H54 (cell line): Measurements from ENCODE around the gene NHEJ1.

Experiments
- DNase-seq: peaks from one replicate; pipeline ENCODE4 v3.0.0; 2011; ENCODE audit warnings: low spot score, mixed read lengths; ENCODE audit not compliant: insufficient read length
- FAIRE-seq: peaks from 3 replicates; lab custom pipeline; 2011; peaks lifted over from hg19 to GRCh38; lab: Jason Lieb, UNC
- POLR2A ChIP-seq: IDR thresholded peaks from 2 replicates; pipeline ENCODE4 v1.6.1; 2011; ENCODE audit warnings: low read depth, mild to moderate bottlenecking, low read length

The NHEJ1 gene

DNA sequence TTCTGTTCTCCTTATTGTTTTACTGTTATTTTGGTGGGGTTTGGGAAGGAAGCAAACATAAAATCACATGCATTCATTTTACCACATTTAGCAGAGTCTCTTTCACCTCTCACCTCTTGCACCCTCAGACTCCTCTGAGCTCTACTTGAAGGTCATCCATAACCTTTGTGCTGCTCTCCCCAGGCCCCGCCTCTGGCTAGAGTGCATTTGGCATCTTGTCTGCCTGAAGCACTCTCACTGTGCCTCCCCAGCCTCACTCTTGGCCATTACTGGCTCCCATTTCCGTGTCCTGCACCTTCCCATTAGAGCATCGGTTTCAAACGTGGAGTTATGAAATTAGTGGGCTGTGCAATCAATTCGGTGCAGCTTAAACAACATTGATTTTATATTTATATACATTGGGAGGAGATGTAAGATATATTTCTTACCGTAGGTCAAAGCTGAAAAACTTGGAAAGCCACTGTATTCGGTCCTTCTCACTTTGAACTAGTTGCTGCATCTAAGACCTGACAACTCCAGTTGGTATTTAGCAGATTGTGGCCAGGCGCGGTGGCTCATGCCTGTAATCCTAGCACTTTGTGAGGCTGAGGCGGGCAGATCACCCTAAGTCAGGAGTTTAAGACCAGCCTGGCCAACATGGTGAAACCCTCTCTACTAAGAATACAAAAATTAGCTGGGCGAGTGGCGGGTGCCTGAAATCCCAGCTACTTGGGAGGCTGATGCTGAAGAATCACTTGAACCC, 39.0 kb upstream of the NHEJ1 start:
- no peak for TF ChIP-seq POLR2A

GRCh38 chr2:219198974-219199373, 38.4 kb upstream of the NHEJ1 start:
- TF ChIP-seq POLR2A = no peak
- DNase-seq = no peak
- FAIRE-seq = no peak

More for the DNA sequence above, 39.0 kb upstream of the NHEJ1 start:
- no peak for DNase-seq
- no peak for FAIRE-seq

DNA sequence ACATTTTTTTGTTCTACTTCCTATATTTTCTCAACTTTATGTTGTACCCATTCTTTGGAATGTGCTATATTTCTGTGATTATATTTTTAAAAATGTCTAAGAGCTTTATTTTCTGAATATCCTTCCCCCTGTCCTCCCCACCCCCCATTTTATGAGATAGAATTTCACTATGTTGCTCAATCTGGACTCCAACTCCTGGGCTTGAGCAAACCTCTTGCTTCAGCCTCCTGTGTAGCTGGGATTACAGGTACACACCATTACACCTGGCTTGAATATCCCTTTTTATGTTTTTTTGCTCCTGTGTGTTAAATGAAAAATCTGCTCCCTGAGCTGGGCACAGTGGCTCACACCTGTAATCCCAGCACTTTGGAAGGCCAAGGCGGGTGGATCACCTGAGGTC, 36.8 kb upstream of the NHEJ1 start:
- TF ChIP-seq POLR2A = no peak
- no peak for FAIRE-seq

GRCh38 chr2:219186754-219187456, 26.3 kb upstream of the NHEJ1 start:
- no peak for TF ChIP-seq POLR2A
- no peak for FAIRE-seq
- no peak for DNase-seq

More for the DNA sequence above, 36.8 kb upstream of the NHEJ1 start:
- DNase-seq = no peak

DNA sequence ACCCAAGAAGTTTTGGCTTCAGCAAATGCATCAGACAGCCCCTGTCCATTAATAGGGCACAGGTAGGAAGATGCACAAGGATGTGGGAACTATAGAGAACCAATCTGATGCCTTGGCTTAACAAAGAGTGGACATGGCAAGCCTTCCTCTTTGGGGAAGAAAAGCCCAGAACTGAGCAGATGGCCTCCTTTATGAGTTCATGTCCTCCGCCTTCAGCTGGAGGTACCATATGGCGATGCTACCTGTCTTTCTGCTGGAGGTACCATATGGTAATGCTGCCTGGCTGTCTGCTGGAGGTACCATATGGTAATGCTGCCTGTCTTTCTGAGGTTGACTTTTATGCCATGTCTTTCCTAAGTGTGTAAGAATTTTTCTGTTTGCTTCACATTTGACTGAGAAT, 23.5 kb upstream of the NHEJ1 start:
- no peak for FAIRE-seq
- TF ChIP-seq POLR2A = no peak
- no peak for DNase-seq

DNA sequence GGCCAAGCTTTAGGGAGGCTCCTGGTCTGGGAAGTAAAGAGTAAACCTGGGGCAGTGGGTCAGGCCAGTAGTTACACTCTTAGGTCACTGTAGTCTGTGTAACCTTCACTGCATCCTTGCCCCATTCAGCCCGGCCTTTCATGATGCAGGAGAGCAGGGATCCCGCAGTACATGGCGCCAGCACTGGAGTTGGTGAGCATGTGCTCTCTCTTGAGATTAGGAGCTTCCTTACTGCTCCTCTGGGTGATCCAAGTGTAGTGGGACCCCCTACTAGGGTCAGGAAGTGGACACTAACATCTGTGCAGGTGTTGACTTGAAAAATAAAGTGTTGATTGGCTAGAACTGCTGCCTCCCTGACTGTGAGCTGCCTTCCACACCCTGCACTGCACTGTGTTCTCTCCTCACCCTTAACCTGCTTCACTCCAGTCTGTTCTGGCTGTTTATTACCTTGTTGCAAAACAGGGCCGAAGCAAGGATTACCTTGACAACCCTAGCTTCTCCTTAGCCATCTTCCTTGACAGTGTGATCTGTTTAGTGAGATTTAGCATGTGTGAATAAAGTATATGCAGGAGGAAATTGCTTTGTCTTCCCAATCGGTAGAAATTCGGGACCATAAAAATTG, 22.6 kb upstream of the NHEJ1 start:
- no peak for DNase-seq
- no peak for FAIRE-seq
- TF ChIP-seq POLR2A = no peak

- DNase-seq (no peak), FAIRE-seq (no peak)
- no peak for TF ChIP-seq POLR2A
Measured at GRCh38 chr2:219182331-219183150, 21.9 kb upstream of the NHEJ1 start.

GRCh38 chr2:219181531-219181930, 20.9 kb upstream of the NHEJ1 start:
- no peak for TF ChIP-seq POLR2A
- DNase-seq (no peak), FAIRE-seq (no peak)

DNA sequence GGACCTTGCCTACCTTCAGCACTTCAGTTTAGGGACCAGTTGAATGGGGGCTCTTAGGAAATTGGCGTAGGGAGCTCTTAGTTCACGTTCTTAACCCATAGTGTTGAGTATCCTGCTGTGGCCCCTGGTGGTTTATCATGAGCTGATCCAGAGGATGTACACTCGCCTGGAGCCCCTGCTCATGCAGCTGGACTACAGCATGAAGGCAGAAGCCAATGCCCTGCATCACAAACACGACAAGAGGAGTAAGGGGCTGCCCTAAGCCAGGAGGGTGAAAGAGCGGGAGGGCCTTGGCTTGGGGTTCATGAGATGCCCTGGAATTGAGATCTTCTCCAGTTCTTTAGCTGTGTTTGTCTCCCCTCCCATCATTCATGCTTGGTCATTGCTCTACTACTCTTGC, 20.3 kb upstream of the NHEJ1 start:
- no peak for TF ChIP-seq POLR2A
- no peak for DNase-seq
- no peak for FAIRE-seq

- DNase-seq = no peak
- TF ChIP-seq POLR2A = no peak
- FAIRE-seq = no peak
Measured at GRCh38 chr2:219179601-219180465, 19.2 kb upstream of the NHEJ1 start.

GRCh38 chr2:219178377-219179175, 18.0 kb upstream of the NHEJ1 start:
- no peak for FAIRE-seq
- DNase-seq = peak; percentile 22
- TF ChIP-seq POLR2A = peak; percentile 5; the same call in 1 of the 2 replicates
